ENCODE measurements around the gene C10orf143. TPM values are rescaled to one million over a fixed set of nuclear protein-coding genes. Genes with fewer than 3 reads are reported as not detected.

C10orf143 gene
- total RNA-seq, 4 donors from 2014 or later = 2.4 to 22.1 (median 7.7) TPM; not detected in 1

DNA sequence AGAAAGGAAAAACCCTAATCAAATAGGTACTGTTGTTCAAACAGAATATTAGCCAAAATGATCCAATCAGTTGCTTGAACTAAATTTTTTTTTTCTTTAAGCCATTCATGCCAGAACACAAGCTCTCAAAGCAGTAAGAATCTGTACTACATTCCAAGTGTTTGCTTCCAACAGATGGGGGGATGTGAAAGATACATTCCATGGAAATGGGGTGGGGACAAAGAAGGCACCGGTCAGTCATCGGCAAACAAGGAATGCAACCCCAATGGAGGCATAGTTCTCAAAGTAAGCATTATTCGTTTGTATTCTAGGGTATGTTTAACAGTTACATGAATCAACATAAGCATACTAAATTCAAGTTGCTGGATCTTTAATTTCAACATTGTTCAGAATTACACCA lies 32.5 kb downstream of the C10orf143 start:
- no peak overlapping the region for H3K4me3 ChIP-seq
- no peaks in the 10 kb centered on the region for H3K27me3 ChIP-seq
- DNase-seq = no peak
- H3K36me3 ChIP-seq = no peaks in the 10 kb centered on the region
- H3K27ac ChIP-seq = no peak overlapping the region
- H3K9me3 ChIP-seq = no peaks in the 10 kb centered on the region
- no peak for TF ChIP-seq POLR2A (IDR thresholded peaks at IDR 0.05)
- intact Hi-C loops (cut with DNase I; ENCODE audit: low total_unique reads) = no loop called here
- H3K4me1 ChIP-seq = no peaks in the 10 kb centered on the region

DNA sequence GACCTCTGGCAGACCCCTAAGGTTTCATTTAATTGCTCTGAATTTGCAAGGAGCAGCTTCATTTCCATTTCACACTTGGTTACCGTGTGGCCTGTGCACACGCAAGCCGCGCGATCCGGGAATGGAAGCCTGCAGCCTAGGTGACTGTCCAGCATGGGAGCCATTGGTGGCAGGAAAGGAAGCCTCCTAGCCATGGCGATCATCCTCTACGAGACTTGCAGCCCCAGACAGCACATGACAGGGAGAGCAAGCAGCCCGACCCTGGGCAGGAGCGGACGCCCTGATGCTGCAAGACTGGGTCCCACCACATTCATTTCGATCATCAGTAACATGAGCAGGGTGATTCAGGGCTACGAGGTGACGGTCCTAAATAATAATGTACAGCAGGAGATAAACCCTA lies 33.9 kb downstream of the C10orf143 start:
- Histone ChIP-seq H3K4me1 (no peaks in the 10 kb centered on the region), H3K27ac (no peak overlapping the region), H3K27me3 (no peaks in the 10 kb centered on the region), H3K4me3 (no peak overlapping the region), H3K36me3 (no peaks in the 10 kb centered on the region), H3K9me3 (no peaks in the 10 kb centered on the region)
- DNase-seq = no peak
- intact Hi-C loops (cut with DNase I; ENCODE audit: low total_unique reads) = no loop called here
- TF ChIP-seq, protein P1, sequence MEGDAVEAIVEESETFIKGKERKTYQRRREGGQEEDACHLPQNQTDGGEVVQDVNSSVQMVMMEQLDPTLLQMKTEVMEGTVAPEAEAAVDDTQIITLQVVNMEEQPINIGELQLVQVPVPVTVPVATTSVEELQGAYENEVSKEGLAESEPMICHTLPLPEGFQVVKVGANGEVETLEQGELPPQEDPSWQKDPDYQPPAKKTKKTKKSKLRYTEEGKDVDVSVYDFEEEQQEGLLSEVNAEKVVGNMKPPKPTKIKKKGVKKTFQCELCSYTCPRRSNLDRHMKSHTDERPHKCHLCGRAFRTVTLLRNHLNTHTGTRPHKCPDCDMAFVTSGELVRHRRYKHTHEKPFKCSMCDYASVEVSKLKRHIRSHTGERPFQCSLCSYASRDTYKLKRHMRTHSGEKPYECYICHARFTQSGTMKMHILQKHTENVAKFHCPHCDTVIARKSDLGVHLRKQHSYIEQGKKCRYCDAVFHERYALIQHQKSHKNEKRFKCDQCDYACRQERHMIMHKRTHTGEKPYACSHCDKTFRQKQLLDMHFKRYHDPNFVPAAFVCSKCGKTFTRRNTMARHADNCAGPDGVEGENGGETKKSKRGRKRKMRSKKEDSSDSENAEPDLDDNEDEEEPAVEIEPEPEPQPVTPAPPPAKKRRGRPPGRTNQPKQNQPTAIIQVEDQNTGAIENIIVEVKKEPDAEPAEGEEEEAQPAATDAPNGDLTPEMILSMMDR (IDR thresholded peaks at IDR 0.05) = no peak
- TF ChIP-seq POLR2A (IDR thresholded peaks at IDR 0.05) = no peak

- Histone ChIP-seq H3K4me3 (no peak overlapping the region), H3K36me3 (no peaks in the 10 kb centered on the region), H3K4me1 (no peaks in the 10 kb centered on the region), H3K27me3 (no peaks in the 10 kb centered on the region), H3K9me3 (no peaks in the 10 kb centered on the region), H3K27ac (no peak overlapping the region)
- TF ChIP-seq, protein P1 (IDR thresholded peaks at IDR 0.05) = no peak
- no peak for TF ChIP-seq POLR2A (IDR thresholded peaks at IDR 0.05)
- DNase-seq = no peak
- intact Hi-C loops (cut with DNase I; ENCODE audit: low total_unique reads) = no loop called here
These were observed 36.0 kb downstream of the C10orf143 start for GRCh38 chr10:130074639-130075038.

GRCh38 chr10:130073912-130074311 lies 36.7 kb downstream of the C10orf143 start:
- Histone ChIP-seq H3K9me3 (no peaks in the 10 kb centered on the region), H3K27me3 (no peaks in the 10 kb centered on the region), H3K4me3 (no peak overlapping the region), H3K4me1 (no peaks in the 10 kb centered on the region), H3K36me3 (no peaks in the 10 kb centered on the region), H3K27ac (no peak overlapping the region)
- intact Hi-C loops (cut with DNase I; ENCODE audit: low total_unique reads) = no loop called here
- TF ChIP-seq POLR2A (IDR thresholded peaks at IDR 0.05) = no peak
- TF ChIP-seq, protein P1 (IDR thresholded peaks at IDR 0.05) = no peak
- DNase-seq = no peak

GRCh38 chr10:130072247-130072646 lies 38.4 kb downstream of the C10orf143 start:
- DNase-seq = no peak
- Histone ChIP-seq H3K27me3 (no peaks in the 10 kb centered on the region), H3K36me3 (no peaks in the 10 kb centered on the region), H3K27ac (no peak overlapping the region), H3K4me1 (no peaks in the 10 kb centered on the region), H3K9me3 (no peaks in the 10 kb centered on the region), H3K4me3 (no peak overlapping the region)
- TF ChIP-seq, protein P1 (IDR thresholded peaks at IDR 0.05) = no peak
- TF ChIP-seq POLR2A (IDR thresholded peaks at IDR 0.05) = no peak
- intact Hi-C loops (cut with DNase I; ENCODE audit: low total_unique reads) = no loop called here

GRCh38 chr10:130067893-130068292 lies 42.7 kb downstream of the C10orf143 start:
- TF ChIP-seq POLR2A (IDR thresholded peaks at IDR 0.05) = no peak
- TF ChIP-seq, protein P1 (IDR thresholded peaks at IDR 0.05) = no peak
- Histone ChIP-seq H3K4me3 (no peak overlapping the region), H3K27ac (no peak overlapping the region), H3K36me3 (no peaks in the 10 kb centered on the region), H3K9me3 (no peaks in the 10 kb centered on the region), H3K27me3 (no peaks in the 10 kb centered on the region), H3K4me1 (no peaks in the 10 kb centered on the region)
- DNase-seq = no peak
- intact Hi-C loops (cut with DNase I; ENCODE audit: low total_unique reads) = no loop called here

All from uterus (tissue), 4 donors.